SK-MEL-5 (cell line): ENCODE data around the gene CYTH4. TPM values are rescaled to one million over a fixed set of nuclear protein-coding genes. Genes with fewer than 3 reads are reported as not detected.
A peak's percentile ranks its signal among the peaks of the same experiment; 100 is the strongest.
"Not testable (repeated sequence)": the region's sequence is repeated elsewhere in the genome, so short reads cannot be mapped to it uniquely, and the experiment has no call there.

Experiments
- DNase-seq: peaks from one replicate; pipeline ENCODE4 v3.0.0-alpha.2; 2016; ENCODE audit warnings: low read depth, low spot score
- in situ Hi-C: cut with HindIII; loops from 2 replicates; pipeline ENCODE4 v1.10.0; 2016; ENCODE audit warnings: low sequenced_read_pairs, high pct_unique_total_duplicates, low pct_unique_long_range_greater_than_20kb
- total RNA-seq: library from RNA; depleted of rRNA; stranded (reverse); fragments of >200 nt; shearing (Covaris generic); gene quantifications from 2 replicates; pipeline ENCODE4 v1.2.3, GENCODE V29; 2014

CYTH4 gene
- total RNA-seq, 1 experiment from 2014 or later = 0.08 TPM

- DNase-seq = no peak
- in situ Hi-C loops = no loop called here
Measured at GRCh38 chr22:37312549-37313183, 30.4 kb downstream of the CYTH4 start.

GRCh38 chr22:37313376-37314314 lies 31.3 kb downstream of the CYTH4 start:
- no peak for DNase-seq
- in situ Hi-C loops = no loop called here

GRCh38 chr22:37314315-37315074 lies 32.2 kb downstream of the CYTH4 start:
- in situ Hi-C loops = no loop called here
- DNase-seq = no peak

- no peak for DNase-seq
- in situ Hi-C loops = no loop called here
Measured at GRCh38 chr22:37316405-37316804, 34.1 kb downstream of the CYTH4 start.

DNA sequence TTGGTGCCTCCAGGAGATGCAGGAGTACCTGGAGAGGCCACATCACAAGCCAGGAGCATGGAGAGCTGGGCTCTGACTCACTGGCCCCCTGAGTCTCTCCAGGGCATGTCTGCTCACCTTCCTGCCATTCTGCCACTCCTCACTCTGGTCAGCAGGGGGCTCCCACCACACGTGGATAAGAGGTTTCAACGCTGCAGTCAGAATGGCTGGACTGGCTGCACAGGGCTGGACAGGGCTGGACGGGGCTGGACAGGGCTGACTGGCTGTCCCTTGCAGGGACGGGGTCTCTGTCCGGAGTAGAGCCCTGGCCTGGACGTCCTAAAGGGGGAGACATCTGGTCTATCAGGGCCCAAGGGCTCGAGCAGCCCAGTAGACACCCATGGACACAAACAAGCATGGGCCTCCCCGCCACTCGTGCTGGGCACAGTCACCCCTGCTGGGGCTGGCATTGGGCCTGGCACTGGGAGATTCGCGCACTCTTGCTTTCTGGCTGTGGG lies 34.6 kb downstream of the CYTH4 start:
- in situ Hi-C loops = no loop called here

GRCh38 chr22:37317698-37318210 lies 35.4 kb downstream of the CYTH4 start:
- in situ Hi-C loops = no loop called here

More for the DNA sequence above, 34.6 kb downstream of the CYTH4 start:
- peak; percentile 91 for DNase-seq

GRCh38 chr22:37318364-37319109 lies 36.2 kb downstream of the CYTH4 start:
- in situ Hi-C loops = no loop called here
- DNase-seq = no peak

More at GRCh38 chr22:37317698-37318210, 35.4 kb downstream of the CYTH4 start:
- DNase-seq = no peak

DNA sequence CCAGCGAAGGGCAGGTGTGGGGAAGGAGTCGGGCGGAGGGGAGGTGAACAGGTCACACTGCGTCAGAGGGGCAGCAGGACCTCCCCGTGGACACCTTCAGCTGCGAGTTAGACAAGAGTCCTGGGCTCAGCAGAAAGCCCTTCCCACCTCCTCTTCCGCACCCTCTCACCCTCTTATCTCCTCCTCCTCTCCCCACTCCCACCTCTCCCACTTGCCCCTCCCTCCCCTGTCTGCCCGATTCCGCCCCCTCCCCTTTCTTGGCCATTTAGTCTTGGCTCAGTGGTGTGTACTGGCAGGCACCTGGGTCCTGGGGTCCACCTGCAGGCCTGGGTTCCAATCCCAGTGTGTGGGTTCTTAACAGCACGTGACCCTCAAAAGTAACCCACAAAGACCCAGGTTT lies 37.2 kb downstream of the CYTH4 start:
- DNase-seq = no peak
- in situ Hi-C loops = no loop called here

GRCh38 chr22:37320726-37321677 lies 38.7 kb downstream of the CYTH4 start:
- in situ Hi-C loops = loop anchor here (10.0 kb wide), 1 partner anchor 74 kb away; no protein-coding TSS in a partner anchor
- peak; percentile 27 for DNase-seq

DNA sequence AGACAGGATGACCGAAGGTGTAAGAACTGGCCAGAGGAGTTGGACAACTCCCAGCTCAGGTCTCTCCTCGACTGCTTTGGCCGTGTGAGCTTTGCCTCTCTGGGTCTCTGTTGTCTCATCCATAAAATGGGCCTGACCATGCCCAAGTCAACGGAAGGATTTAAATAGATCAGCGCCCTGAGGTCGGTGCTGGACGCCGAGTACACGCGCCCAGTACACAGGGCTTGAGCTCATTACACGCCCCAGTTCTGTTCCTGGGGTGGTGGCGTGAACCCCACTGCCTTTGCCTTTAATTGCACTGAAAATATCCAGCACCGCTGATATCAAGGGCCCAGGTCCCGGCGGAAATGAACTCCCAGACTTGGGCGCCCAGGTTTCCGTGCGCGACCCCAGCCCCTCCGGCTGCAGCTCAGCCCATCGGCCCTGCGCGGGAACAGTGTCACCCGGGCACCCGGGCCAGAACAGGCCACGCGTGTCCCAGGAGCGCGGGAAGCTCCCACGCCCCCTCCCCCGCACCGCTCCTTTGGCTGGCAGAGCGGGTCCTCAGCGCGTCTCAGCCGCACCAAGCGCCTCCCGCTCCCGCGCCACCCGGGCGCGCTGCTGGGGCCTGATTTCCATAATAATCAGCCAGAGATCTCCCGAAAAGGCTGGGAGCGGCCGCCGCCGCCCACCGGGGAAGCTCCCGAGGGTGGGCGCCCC lies 42.2 kb downstream of the CYTH4 start:
- in situ Hi-C loops = loop anchor here (10.0 kb wide), 1 partner anchor 70 kb away; no protein-coding TSS in a partner anchor
- DNase-seq = no peak

- DNase-seq = no peak
- in situ Hi-C loops = loop anchor here (10.0 kb wide), 1 partner anchor 70 kb away; no protein-coding TSS in a partner anchor
Measured at GRCh38 chr22:37325039-37325395, 42.7 kb downstream of the CYTH4 start.

GRCh38 chr22:37326726-37327125 lies 44.4 kb downstream of the CYTH4 start:
- no peak for DNase-seq
- in situ Hi-C loops = loop anchor here (10.0 kb wide), 1 partner anchor 68 kb away; no protein-coding TSS in a partner anchor

GRCh38 chr22:37328017-37328416 lies 45.7 kb downstream of the CYTH4 start:
- no peak for DNase-seq
- in situ Hi-C loops = loop anchor here (10.0 kb wide), 1 partner anchor 67 kb away; no protein-coding TSS in a partner anchor

- in situ Hi-C loops = loop anchor here (10.0 kb wide), 1 partner anchor 66 kb away; no protein-coding TSS in a partner anchor
- DNase-seq = not testable (repeated sequence)
Measured at GRCh38 chr22:37328538-37329237, 46.4 kb downstream of the CYTH4 start.
